ENCODE data around the gene ANO9. TPM values are rescaled to one million over a fixed set of nuclear protein-coding genes. Genes with fewer than 3 reads are reported as not detected.

Gene ANO9
- total RNA-seq, 4 donors from 2014 or later, result 0.44 to 1.5 (median 0.63) TPM

DNA sequence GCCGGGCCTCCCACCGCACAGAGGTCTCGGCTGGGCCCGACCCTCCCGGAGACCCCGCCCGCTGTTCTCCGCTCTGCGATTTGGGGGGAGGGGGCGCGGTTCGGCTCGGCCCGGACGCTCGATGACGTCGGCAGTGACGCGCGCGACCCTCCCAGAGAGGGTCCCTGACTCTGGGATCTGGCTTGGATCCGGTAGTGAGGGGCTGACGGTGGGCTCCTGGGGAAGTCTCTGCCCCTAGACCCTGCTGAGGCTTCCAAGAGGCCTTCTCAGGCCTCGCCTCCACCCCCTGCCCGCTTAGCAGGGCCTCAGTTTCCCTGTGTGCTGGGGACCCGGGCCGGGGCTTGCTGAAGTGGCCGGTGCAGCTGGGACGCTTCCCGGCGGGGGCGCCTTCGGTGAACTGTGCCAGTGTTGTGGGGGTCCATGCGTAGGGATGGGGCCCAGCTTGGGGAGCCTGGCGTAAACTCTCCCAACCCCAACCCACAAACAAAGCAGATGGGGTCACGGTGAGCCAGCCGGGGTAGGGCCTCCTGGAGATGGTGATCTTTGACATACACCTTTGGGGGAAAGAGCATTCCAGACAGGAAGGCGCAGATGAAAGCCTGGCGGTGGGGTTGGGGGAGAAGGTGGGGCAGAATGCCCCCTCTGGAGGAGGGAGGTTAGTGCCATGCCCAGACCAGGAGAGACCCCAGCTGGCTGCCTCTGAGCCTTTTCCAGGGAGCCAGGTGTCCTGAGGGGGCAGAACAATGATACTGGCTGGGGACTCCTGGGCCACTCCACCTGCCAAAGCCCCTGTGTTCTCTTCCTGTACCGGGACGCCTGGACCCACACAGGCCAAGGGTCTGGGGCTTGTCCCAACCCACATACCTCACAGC lies 71.5 kb downstream of the ANO9 start:
- TF ChIP-seq CTCF (IDR thresholded peaks at IDR 0.05; ENCODE audit: low read depth), result no peak

DNA sequence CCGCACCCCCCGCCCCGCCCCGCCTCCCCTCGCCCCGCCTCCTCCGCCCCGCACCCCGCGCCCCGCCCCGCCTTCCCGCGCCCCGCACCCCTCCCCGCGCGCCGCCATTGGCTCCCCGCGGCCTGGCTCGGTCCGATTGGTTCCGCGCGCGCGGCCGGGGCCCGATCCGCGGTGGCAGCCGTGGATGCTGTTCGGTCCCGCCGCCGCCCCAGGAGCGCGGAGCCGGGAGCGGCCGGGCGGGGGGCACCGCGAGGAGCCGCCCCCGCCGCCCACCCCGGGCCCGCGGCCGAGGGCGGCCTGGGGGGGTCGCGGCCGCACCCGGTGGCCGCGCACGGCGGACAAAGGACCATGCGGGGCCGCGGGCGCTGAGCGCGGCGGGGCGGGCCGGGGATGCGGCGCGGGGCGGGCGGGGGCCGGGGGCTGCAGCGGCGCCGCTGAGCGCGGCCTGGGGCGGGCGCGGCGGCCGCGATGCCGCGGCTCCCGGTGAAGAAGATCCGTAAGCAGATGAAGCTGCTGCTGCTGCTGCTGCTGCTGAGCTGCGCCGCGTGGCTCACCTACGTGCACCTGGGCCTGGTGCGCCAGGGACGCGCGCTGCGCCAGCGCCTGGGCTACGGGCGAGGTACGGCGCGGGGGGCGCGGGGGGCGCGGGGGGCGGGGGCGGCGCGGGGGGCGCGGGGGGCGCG lies 72.3 kb downstream of the ANO9 start, which contains the start of gene B4GALNT4:
TSS of gene B4GALNT4 (plus strand) at position 164 of the 683 bp plus-strand sequence. CDS start at position 469, 305 bp downstream.
- no peak for TF ChIP-seq CTCF (IDR thresholded peaks at IDR 0.05; ENCODE audit: low read depth)

- TF ChIP-seq CTCF (IDR thresholded peaks at IDR 0.05; ENCODE audit: low read depth), result no peak
Observed at GRCh38 chr11:368414-369335, 73.1 kb downstream of the ANO9 start.

DNA sequence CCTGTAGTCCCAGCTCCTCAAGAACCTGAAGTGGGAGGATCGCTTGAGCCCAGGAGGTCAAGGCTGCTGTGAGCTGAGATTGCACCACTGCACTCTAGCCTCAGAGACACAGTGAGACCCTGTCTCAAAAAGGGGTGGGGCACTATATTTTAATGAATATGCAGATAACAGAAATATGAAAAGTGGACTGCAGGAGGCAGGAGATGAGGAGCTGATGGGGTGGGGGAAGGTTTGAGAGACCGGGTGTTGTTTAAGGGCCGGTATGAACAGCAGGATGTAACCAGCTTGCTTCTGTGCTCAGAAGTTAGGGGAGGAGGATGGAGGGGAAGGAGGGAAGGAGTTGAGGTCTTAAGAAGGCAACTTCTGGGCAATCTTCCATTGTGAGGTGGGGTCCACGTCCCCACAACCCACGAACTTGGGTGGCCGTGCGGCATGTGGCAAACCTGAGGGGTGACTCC lies 73.8 kb downstream of the ANO9 start:
- TF ChIP-seq CTCF (IDR thresholded peaks at IDR 0.05; ENCODE audit: low read depth), result no peak

Small RNAs within 50 kb of the gene (small RNA-seq; reads per million reads assigned to genes)
- not detected for gene RN7SL838P

Other genes with a start within 250 kb of the ANO9 start
- gene SCGB1C1, start 248.9 kb downstream of the ANO9 start, total RNA-seq, result not detected
- gene BET1L, start 234.6 kb downstream of the ANO9 start, total RNA-seq, result 10 to 100 TPM; 18.6 to 26.9 (median 23.2) TPM
- gene RIC8A, start 234.3 kb downstream of the ANO9 start, total RNA-seq, result 100 to 1,000 TPM in 1 of 4 donors, 10 to 100 TPM in 3; 46.5 to 103 (median 67.1) TPM
- gene SIRT3, start 205.7 kb downstream of the ANO9 start, total RNA-seq, result 10 to 100 TPM in 3 of 4 donors, 1 to 10 TPM in 1; 8.1 to 48.0 (median 14.7) TPM
- gene PSMD13, start 205.0 kb downstream of the ANO9 start, total RNA-seq, result 100 to 1,000 TPM in 2 of 4 donors, 10 to 100 TPM in 2; 57.8 to 118 (median 93.8) TPM
- gene NLRP6, start 163.6 kb downstream of the ANO9 start, total RNA-seq, result 1 to 10 TPM in 1 of 4 donors, under 1 TPM in 2, not detected in 1; 0.19 to 1.9 (median 0.66) TPM
- 10 to 100 TPM in 3 of 4 donors, 1 to 10 TPM in 1; 3.8 to 26.9 (median 12.5) TPM for gene PGGHG, start 152.9 kb downstream of the ANO9 start, total RNA-seq
- not detected for gene IFITM5, start 142.5 kb downstream of the ANO9 start, total RNA-seq
- 100 to 1,000 TPM; 116 to 171 (median 144) TPM for gene IFITM2, start 134.2 kb downstream of the ANO9 start, total RNA-seq
- 100 to 1,000 TPM; 123 to 199 (median 149) TPM for gene IFITM1, start 128.0 kb downstream of the ANO9 start, total RNA-seq
- 100 to 1,000 TPM; 141 to 257 (median 163) TPM for gene IFITM3, start 121.2 kb downstream of the ANO9 start, total RNA-seq
- gene B4GALNT4, start 72.5 kb downstream of the ANO9 start, total RNA-seq, result under 1 TPM in 1 of 4 donors, not detected in 3; 0.22 TPM
- 1 to 10 TPM in 2 of 4 donors, under 1 TPM in 2; 0.33 to 2.8 (median 1.3) TPM for gene PKP3, start 47.8 kb downstream of the ANO9 start, total RNA-seq
- 10 to 100 TPM; 18.3 to 43.4 (median 38.0) TPM for gene SIGIRR, start 27.0 kb downstream of the ANO9 start, total RNA-seq
- 10 to 100 TPM; 19.1 to 77.6 (median 26.2) TPM for gene PTDSS2, start 8.3 kb upstream of the ANO9 start, total RNA-seq
- 100 to 1,000 TPM; 108 to 290 (median 245) TPM for gene RNH1, start 65.2 kb upstream of the ANO9 start, total RNA-seq
- gene HRAS, start 93.6 kb upstream of the ANO9 start, total RNA-seq, result 10 to 100 TPM; 33.7 to 53.3 (median 39.9) TPM
- under 1 TPM in 1 of 4 donors, not detected in 3; 0.38 TPM for gene LRRC56, start 95.5 kb upstream of the ANO9 start, total RNA-seq
- gene LMNTD2, start 118.7 kb upstream of the ANO9 start, total RNA-seq, result 1 to 10 TPM in 2 of 4 donors, under 1 TPM in 2; 0.65 to 2.4 (median 1.0) TPM
- 1 to 10 TPM in 3 of 4 donors, under 1 TPM in 1; 0.49 to 7.6 (median 4.5) TPM for gene RASSF7, start 119.0 kb upstream of the ANO9 start, total RNA-seq
- gene PHRF1, start 134.5 kb upstream of the ANO9 start, total RNA-seq, result 10 to 100 TPM in 3 of 4 donors, 1 to 10 TPM in 1; 9.0 to 28.4 (median 12.6) TPM
- 10 to 100 TPM in 3 of 4 donors, 1 to 10 TPM in 1; 3.6 to 40.9 (median 17.0) TPM for gene IRF7, start 173.9 kb upstream of the ANO9 start, total RNA-seq
- not detected for gene CDHR5, start 182.9 kb upstream of the ANO9 start, total RNA-seq
- not detected for gene SCT, start 185.2 kb upstream of the ANO9 start, total RNA-seq
- gene DRD4, start 195.3 kb upstream of the ANO9 start, total RNA-seq, result under 1 TPM in 1 of 4 donors, not detected in 3; 0.66 TPM